CD14-positive monocyte (primary cell): ENCODE measurements around the gene NEGR1. TPM values are rescaled to one million over a fixed set of nuclear protein-coding genes. Genes with fewer than 3 reads are reported as not detected.

Experiments
- DNase-seq, 3 donors: peaks; one replicate each; pipeline ENCODE4 v3.0.0-alpha.2; 2011 to 2022
- H2AFZ ChIP-seq: 2 replicates; pipeline ENCODE4 v1.6.0; 2012; ENCODE audit warnings: mild to moderate bottlenecking, low read depth, low read length, inconsistent platforms; ENCODE audit not compliant: insufficient read depth, poor library complexity, severe bottlenecking
- H3K27ac ChIP-seq, 2 donors: 1 replicate in 1 of 2; 2 replicates in 1 of 2; pipeline ENCODE4 v1.5.1; 2012 to 2013; ENCODE audit warnings: low read length in 2 of 2, control low read depth in 1 of 2, inconsistent platforms in 1 of 2, low read depth in 1 of 2, mild to moderate bottlenecking in 1 of 2
- H3K27me3 ChIP-seq, 2 donors: one replicate each; pipeline versions ENCODE4 v1.6.0 to v1.6.1; 2011 to 2013; ENCODE audit warnings: low read length in 2 of 2; ENCODE audit not compliant: control insufficient read depth in 2 of 2, insufficient read depth in 2 of 2
- H3K36me3 ChIP-seq, 2 donors: replicated peaks in 1 of 2; 1 replicate in 1 of 2; 2 replicates in 1 of 2; pipeline versions ENCODE4 v1.5.1 to v1.6.1; 2012 to 2013; ENCODE audit warnings: low read length in 2 of 2, control low read depth in 1 of 2, inconsistent platforms in 1 of 2, mild to moderate bottlenecking in 1 of 2; ENCODE audit not compliant: insufficient read depth in 2 of 2, control insufficient read depth in 1 of 2
- H3K4me1 ChIP-seq, 2 donors: 1 replicate in 1 of 2; 2 replicates in 1 of 2; pipeline versions ENCODE4 v1.5.1 to v1.6.1; 2012 to 2013; ENCODE audit warnings: low read length in 2 of 2, control low read depth in 1 of 2, inconsistent platforms in 1 of 2, mild to moderate bottlenecking in 1 of 2, moderate library complexity in 1 of 2; ENCODE audit not compliant: insufficient read depth in 2 of 2, control insufficient read depth in 1 of 2
- H3K4me2 ChIP-seq: replicated peaks from 2 replicates; pipeline ENCODE3; 2012; ENCODE audit warnings: low read length, moderate library complexity, mild to moderate bottlenecking; ENCODE audit not compliant: poor library complexity, severe bottlenecking; ENCODE audit errors: extremely low read depth
- H3K4me3 ChIP-seq, 3 experiments: fragments of 200-600 bp in 1 of 3; sonication (generic) in 1 of 3; replicated peaks in 1 of 3; 1 replicate in 2 of 3; 2 replicates in 1 of 3; pipeline ENCODE4 v1.5.1; 2011 to 2013; ENCODE audit warnings: low read length in 3 of 3, mild to moderate bottlenecking in 3 of 3, control low read depth in 2 of 3, low read depth in 2 of 3, inconsistent platforms in 1 of 3, moderate library complexity in 1 of 3
- H3K79me2 ChIP-seq: 2 replicates; pipeline ENCODE4 v1.6.0; 2012; ENCODE audit warnings: mild to moderate bottlenecking, control low read depth, inconsistent platforms, low read length, moderate library complexity; ENCODE audit not compliant: insufficient read depth
- H3K9ac ChIP-seq: 2 replicates; pipeline ENCODE4 v1.6.0; 2017; ENCODE audit warnings: low read length, mild to moderate bottlenecking; ENCODE audit not compliant: insufficient read depth, poor library complexity, severe bottlenecking
- H3K9me3 ChIP-seq, 2 donors: replicated peaks in 1 of 2; 1 replicate in 1 of 2; 2 replicates in 1 of 2; pipeline versions ENCODE4 v1.5.1 to v1.6.1; 2012 to 2013; ENCODE audit warnings: low read length in 2 of 2, control low read depth in 1 of 2; ENCODE audit not compliant: control insufficient read depth in 1 of 2, insufficient read depth in 1 of 2
- H4K20me1 ChIP-seq: 2 replicates; pipeline ENCODE4 v1.6.0; 2012; ENCODE audit warnings: mild to moderate bottlenecking, low read length, control low read depth, moderate library complexity; ENCODE audit not compliant: insufficient read depth
- H3K27ac Mint-ChIP-seq, 7 donors: one replicate each; pipeline ENCODE4 v1.8.0; 2020; ENCODE audit warnings: mild to moderate bottlenecking in 7 of 7, mixed read lengths in 7 of 7, moderate library complexity in 6 of 7, inconsistent platforms in 2 of 7
- H3K27me3 Mint-ChIP-seq, 3 donors: one replicate each; pipeline ENCODE4 v1.8.0; 2021 to 2022; ENCODE audit warnings: low read depth in 3 of 3, mild to moderate bottlenecking in 3 of 3, mixed read lengths in 3 of 3, moderate library complexity in 3 of 3, inconsistent platforms in 1 of 3
- H3K36me3 Mint-ChIP-seq, 2 donors: one replicate each; pipeline ENCODE4 v1.8.0; 2020; ENCODE audit warnings: mixed read lengths in 2 of 2, inconsistent platforms in 1 of 2, mild to moderate bottlenecking in 1 of 2
- H3K4me1 Mint-ChIP-seq: one replicate; pipeline ENCODE4 v1.8.0; 2020; ENCODE audit warnings: mild to moderate bottlenecking, mixed read lengths
- H3K4me3 Mint-ChIP-seq, 2 donors: one replicate each; pipeline ENCODE4 v1.8.0; 2020; ENCODE audit warnings: mild to moderate bottlenecking in 2 of 2, mixed read lengths in 2 of 2, moderate library complexity in 1 of 2
- H3K9me3 Mint-ChIP-seq, 7 donors: one replicate each; pipeline ENCODE4 v1.8.0; 2020 to 2022; ENCODE audit warnings: mixed read lengths in 7 of 7, mild to moderate bottlenecking in 6 of 7, moderate library complexity in 6 of 7, inconsistent platforms in 2 of 7
- CTCF ChIP-seq: fragments of 200-600 bp; IDR thresholded peaks from one replicate; pipeline ENCODE4 v1.8.0; 2022; ENCODE audit warnings: antibody characterized with exemption, mild to moderate bottlenecking
- WGBS: methylation state at CpG from one replicate; pipeline ENCODE4 v1.1.5; 2013; ENCODE audit warnings: missing lambda C conversion rate; ENCODE audit not compliant: insufficient coverage; 5-methylcytosine and 5-hydroxymethylcytosine counted together
- intact Hi-C, 2 donors: fragments of 100-400 bp; cut with micrococcal nuclease; formaldehyde crosslinking; loops; one replicate each; pipeline versions ENCODE4 v1.15.0 to v1.15.1; 2023
- polyA plus RNA-seq, 3 donors: library from polyadenylated mRNA; depleted of rRNA in 1 of 3; unstranded in 2 of 3; stranded (reverse) in 1 of 3; fragments of 300-500 nt in 2 of 3; fragments of >200 nt in 1 of 3; fragmentation: Illumina TruSeq in 2 of 3; gene quantifications; 1 replicate in 2 of 3; 2 replicates in 1 of 3; pipeline ENCODE4 v1.2.3, GENCODE V29; 2012 to 2021

NEGR1 gene
- polyA plus RNA-seq, 3 donors: 0.03 to 0.15 (median 0.13) TPM

- DNase-seq: no peak
These were observed 177.1 kb downstream of the NEGR1 start for GRCh38 chr1:72105201-72105600.

GRCh38 chr1:72101840-72102632, 180.3 kb downstream of the NEGR1 start:
- H3K4me1 Mint-ChIP-seq: no peaks in the 10 kb centered on the region
- H3K79me2 ChIP-seq: no peaks in the 10 kb centered on the region
- no peaks in the 10 kb centered on the region for H3K27me3 Mint-ChIP-seq
- no peaks in the 10 kb centered on the region for H3K9me3 ChIP-seq
- no peak overlapping the region for H3K27ac ChIP-seq
- intact Hi-C loops: no loop called here
- H3K27me3 ChIP-seq: no peaks in the 10 kb centered on the region
- H3K9ac ChIP-seq: no peak overlapping the region
- H3K36me3 Mint-ChIP-seq: no peaks in the 10 kb centered on the region
- H3K4me3 Mint-ChIP-seq: no peak overlapping the region
- H3K4me2 ChIP-seq: no peak overlapping the region
- no peaks in the 10 kb centered on the region for H4K20me1 ChIP-seq
- no CpG with 5 or more reads among the region's 3 CpGs for WGBS
- peaks cover 0 to 4% (median 0%) of the 10 kb centered on the region in 7 donors for H3K9me3 Mint-ChIP-seq
- H3K27ac Mint-ChIP-seq: no peak overlapping the region
- H3K4me1 ChIP-seq: no peaks in the 10 kb centered on the region
- TF ChIP-seq CTCF: no peak
- H2AFZ ChIP-seq: no peak overlapping the region
- no peaks in the 10 kb centered on the region for H3K36me3 ChIP-seq
- H3K4me3 ChIP-seq: no peak overlapping the region
- no peak for DNase-seq

More at GRCh38 chr1:72105201-72105600, 177.1 kb downstream of the NEGR1 start:
- no peak overlapping the region for H2AFZ ChIP-seq
- H3K4me3 ChIP-seq: no peak overlapping the region
- no peaks in the 10 kb centered on the region for H3K27me3 Mint-ChIP-seq
- no peak overlapping the region for H3K27ac ChIP-seq
- whole genome bisulfite sequencing: no CpG with 5 or more reads among the region's 2 CpGs
- H3K9me3 Mint-ChIP-seq: peaks cover 0 to 4% (median 0%) of the 10 kb centered on the region in 7 donors
- H3K79me2 ChIP-seq: no peaks in the 10 kb centered on the region
- no peaks in the 10 kb centered on the region for H3K36me3 ChIP-seq
- H3K4me3 Mint-ChIP-seq: no peak overlapping the region
- H3K27ac Mint-ChIP-seq: no peak overlapping the region
- H3K4me1 ChIP-seq: no peaks in the 10 kb centered on the region
- no peak overlapping the region for H3K4me2 ChIP-seq
- intact Hi-C loops: no loop called here
- TF ChIP-seq CTCF: no peak
- H3K27me3 ChIP-seq: no peaks in the 10 kb centered on the region
- H3K9ac ChIP-seq: no peak overlapping the region
- no peaks in the 10 kb centered on the region for H3K4me1 Mint-ChIP-seq
- no peaks in the 10 kb centered on the region for H3K36me3 Mint-ChIP-seq
- H3K9me3 ChIP-seq: no peaks in the 10 kb centered on the region
- H4K20me1 ChIP-seq: no peaks in the 10 kb centered on the region
